Neural cell (in vitro differentiated cells): ENCODE data around the gene IMPA2.

ENCODE experiments used
- CTCF ChIP-seq: fragments of 450-650 bp; IDR thresholded peaks from 2 replicates; pipeline ENCODE4 v1.5.1; 2014; ENCODE audit warnings: antibody characterized with exemption, mild to moderate bottlenecking, moderate library complexity; ENCODE audit not compliant: poor library complexity, severe bottlenecking
- POLR2AphosphoS5 ChIP-seq: IDR thresholded peaks from 2 replicates; pipeline ENCODE4 v1.6.1; 2012

- TF ChIP-seq CTCF: no peak
- no peak for TF ChIP-seq POLR2AphosphoS5
Observed at GRCh38 chr18:12000072-12000659, 18.9 kb downstream of the IMPA2 start.
